A549 treated with DMSO at 1 μM for 4 hours (cell line): ENCODE measurements around the gene WNT3. TPM values are rescaled to one million over a fixed set of nuclear protein-coding genes. Genes with fewer than 3 reads are reported as not detected.

Source experiments
- total RNA-seq: library from RNA; stranded (reverse); fragments of 200-300 nt; extraction: Qiagen RNA extraction; gene quantifications from 5 replicates; pipeline ENCODE4 v1.2.3, GENCODE V29; 2022; ENCODE audit warnings: low read depth

The WNT3 gene
- total RNA-seq: 4.3 to 6.4 TPM (median 5.9 TPM) in 5 replicates

GRCh38 chr17:46818316-46818928 is at the start of gene WNT3:
Gene WNT3, minus strand, starts transcription at chr17:46818692. Its CDS starts 95 bp downstream, at chr17:46818597.

GRCh38 chr17:46851029-46851741 is 32.7 kb upstream of the WNT3 start, which contains the start of gene WNT9B:
Gene WNT9B, plus strand, starts transcription at chr17:46851583. Its CDS starts 56 bp downstream, at chr17:46851639.

Other genes with a start within 250 kb of the WNT3 start
- 2.9 to 6.5 TPM (median 4.4 TPM) in 5 replicates for gene ARL17A, start 239.0 kb downstream of the WNT3 start, total RNA-seq
- 18.8 to 25.7 TPM (median 24.5 TPM) in 5 replicates for gene NSF, start 228.0 kb downstream of the WNT3 start, total RNA-seq
- gene WNT9B, start 32.9 kb upstream of the WNT3 start, total RNA-seq: not detected in 5 replicates
- 31.4 to 43.7 TPM (median 42.9 TPM) in 5 replicates for gene GOSR2, start 104.5 kb upstream of the WNT3 start, total RNA-seq
- gene RPRML, start 160.6 kb upstream of the WNT3 start, total RNA-seq: 0.33 to 0.69 TPM (median 0.57 TPM) in 5 replicates